Effector CD4-positive, alpha-beta T cell (primary cell): ENCODE data around the gene S100Z.
"Not testable (repeated sequence)": the region's sequence is repeated elsewhere in the genome, so short reads cannot be mapped to it uniquely, and the experiment has no call there.

Source experiments
- DNase-seq: peaks from one replicate; pipeline ENCODE4 v3.0.0-alpha.2; 2020

S100Z gene

DNA sequence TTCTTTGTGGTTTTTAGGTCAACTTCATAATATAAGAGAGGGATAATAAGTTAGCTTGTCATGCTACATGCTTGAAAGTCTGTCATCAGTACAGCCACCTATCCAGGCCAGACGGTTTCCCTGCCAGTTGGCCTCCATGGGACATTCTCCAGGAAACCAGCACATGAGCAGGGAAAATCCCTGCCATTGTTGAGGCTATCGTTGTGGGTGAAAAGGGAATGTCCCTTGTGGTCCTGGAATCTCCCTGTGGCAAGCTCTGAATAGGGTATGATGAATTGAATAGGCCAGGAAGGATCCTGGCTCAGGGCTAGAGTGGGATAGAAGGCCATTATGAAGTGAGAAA, 18.7 kb upstream of the S100Z start:
- no peak for DNase-seq

GRCh38 chr5:76836181-76836580, 13.6 kb upstream of the S100Z start:
- no peak for DNase-seq

DNA sequence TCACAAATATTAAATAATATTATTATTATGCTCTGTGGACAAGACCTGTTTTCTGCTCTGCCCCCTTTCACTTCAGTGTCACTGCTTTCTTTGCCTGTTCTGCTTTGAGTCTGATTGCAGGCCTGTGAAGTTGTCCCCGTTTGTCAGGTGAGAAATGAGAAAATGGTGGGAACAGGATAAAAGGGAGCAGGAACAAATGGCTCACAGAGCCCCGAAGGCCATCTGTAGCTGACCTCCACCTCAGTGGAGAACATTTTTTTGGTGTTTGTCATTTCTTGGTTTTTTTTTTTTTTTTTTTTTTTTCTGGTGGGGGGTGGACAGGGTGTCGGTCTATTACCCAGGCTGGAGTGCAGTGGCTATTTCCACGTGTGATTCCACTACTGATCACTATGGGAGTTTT, 13.2 kb upstream of the S100Z start:
- DNase-seq, result no peak

DNA sequence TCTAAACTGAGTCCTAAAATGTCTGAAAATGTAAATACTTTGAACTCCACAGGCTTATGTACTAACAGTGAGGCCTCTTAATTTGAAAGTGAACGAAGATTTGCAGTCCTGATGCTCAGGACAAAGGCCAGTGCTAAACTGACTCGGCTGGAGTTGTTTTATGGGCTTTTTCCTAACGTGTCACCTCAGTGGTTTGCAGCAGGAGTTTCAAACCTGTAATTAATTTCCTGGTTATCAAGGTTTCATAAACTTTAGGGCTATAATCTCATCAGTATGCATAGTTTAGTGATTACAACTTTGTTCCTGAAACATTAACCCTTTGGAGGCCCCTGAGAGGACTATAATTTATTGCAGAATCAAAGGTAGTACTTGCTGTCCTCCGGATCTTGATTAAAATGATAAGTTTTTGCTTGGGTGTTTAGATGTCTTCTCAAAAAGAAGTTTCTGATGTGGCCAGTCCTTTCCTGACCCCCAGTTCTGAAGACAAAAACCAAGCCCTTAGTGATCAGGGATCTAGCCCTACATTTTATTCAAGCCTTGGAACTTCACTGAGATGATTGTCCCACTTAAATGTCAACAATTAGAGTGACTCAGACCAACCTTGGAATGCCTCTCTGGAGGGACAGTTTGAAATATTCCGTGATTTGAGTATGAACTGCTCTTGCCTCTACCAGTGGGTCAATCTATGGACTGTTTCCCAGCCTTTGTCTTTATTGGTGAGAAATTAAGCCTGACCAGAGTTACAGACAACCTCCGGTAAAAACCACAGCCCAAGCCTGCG, 11.1 kb upstream of the S100Z start:
- DNase-seq, result no peak

DNA sequence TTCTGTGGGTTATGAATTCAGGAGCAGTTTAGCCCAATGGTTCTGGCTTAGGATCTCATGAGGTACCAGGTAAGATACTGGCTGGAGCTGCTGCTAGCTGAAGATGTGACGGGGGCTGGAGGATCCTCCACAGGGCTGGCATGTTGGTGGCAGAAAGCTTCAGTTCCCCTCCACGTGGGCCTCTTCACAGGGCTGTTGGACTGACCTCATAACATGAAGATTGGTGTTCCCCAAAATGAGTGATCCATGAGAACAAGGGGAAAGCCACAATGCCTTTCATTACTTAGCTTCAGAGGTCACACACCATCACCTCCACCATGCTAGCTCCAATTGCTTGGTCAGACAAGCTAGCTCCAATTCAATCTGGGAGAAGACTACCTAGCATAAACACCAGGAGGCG, 8.5 kb upstream of the S100Z start:
- DNase-seq, result no peak

DNA sequence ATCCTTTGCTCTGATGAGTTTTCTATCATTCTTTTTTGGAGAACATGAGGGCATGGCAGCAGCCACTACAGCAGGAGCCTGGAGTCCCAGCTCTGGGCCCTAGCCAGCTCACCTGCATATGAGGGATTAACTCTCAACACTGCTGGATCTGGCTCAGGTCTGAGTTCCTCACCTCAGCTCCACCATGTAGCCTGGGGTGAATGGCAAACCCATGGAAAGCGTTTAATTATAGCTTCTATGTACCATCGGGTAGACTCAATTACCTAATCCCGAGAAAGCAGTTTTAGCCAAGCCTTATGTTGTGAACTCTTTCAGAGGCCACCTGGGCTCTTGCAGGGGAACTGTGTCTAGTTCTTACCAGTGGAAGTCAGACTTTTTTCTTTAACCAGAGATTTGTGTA, 3.9 kb upstream of the S100Z start:
- DNase-seq, result no peak

DNA sequence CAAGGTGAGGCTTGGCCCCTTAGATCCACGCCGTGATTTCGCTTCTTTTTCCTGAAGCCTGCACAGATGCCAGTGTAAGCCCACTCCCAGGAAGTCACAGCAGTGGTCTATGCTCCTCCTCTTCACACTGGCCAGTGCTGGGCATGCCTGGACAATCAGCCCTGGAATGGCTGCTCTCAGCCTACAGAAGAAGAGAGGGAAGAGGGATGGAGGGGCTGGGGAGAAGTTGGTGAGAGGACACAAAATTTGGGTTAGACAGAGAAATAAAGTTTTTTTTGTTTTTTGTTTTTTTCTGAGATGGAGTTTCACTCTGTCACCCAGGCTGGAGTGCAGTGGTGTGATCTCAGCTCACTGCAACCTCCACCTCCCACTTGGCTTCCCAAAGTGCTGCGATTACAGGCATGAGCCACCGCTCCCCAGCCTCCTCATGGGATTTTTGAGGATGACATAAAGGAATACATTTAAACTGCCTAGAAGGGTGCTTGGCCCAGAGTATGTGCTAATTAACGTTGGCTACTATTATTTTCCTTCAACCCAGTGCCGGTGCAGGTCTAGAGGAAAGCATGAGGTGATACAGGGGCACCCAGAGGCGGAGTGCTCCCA, 830 bp downstream of the S100Z start:
- DNase-seq, result no peak

GRCh38 chr5:76851728-76852369, 2.0 kb downstream of the S100Z start:
- no peak for DNase-seq

- no peak for DNase-seq
Measured at GRCh38 chr5:76852772-76853171, 3.0 kb downstream of the S100Z start.

DNA sequence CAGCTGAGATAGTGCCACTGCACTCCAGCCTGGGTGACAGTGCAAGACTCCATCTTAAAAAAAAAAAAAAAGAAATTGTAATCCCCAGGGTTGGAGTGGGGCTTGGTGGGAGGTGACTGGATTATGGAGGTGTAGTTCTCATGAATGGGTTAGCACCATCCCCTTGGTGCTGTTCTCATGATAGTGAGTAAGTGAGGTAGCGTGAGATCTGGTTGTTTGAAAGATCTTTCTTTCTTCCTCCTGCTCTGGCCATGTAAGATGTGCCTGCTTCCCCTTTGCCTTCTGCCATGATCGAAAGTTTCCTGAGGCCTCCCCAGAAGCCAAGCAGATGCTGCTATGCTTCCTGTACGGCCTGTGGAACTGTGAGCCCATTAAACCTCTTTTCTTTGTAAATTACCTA, 3.9 kb downstream of the S100Z start:
- DNase-seq, result not testable (repeated sequence)

DNA sequence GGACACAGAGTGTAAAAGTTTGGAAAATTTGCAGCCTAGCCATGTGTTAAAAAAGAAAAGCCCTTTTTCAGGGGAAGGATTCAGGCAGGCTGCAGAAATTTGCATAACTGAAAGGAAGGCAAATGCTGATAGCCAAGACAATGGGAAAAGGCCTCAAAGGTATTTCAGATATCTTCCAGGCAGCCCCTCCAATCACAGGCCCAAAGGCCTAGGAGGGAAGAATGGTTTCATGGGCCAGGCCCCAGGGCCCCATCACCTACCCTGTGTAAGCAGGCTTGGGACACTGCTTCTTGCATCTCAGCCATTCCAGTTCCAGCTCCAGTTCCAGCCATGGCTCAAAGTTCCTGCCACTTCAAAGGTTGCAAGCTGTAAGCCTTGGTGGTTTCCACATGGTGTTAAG, 4.8 kb downstream of the S100Z start:
- DNase-seq, result no peak

DNA sequence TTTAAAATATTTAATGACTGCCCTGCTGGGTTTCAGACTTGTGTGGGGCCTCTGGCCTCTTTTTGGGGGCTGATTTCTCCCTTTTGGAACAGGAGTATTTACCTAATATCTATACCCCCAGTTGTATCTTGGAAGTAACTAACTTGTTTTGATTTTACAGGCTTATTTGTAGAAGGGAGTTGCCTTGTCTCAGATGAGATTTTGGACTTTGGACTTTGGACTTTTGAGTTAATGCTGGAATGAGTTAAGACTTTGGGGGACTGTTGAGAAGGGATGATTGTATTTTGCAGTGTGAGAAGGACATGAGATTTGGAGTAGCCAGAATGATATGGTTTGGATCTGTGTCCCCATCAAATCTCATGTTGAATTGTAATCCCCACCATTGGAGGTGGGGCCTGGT, 5.7 kb downstream of the S100Z start:
- DNase-seq, result not testable (repeated sequence)

- DNase-seq, result no peak
Measured at GRCh38 chr5:76855961-76856360, 6.1 kb downstream of the S100Z start.

GRCh38 chr5:76856800-76857199, 7.0 kb downstream of the S100Z start:
- not testable (repeated sequence) for DNase-seq

DNA sequence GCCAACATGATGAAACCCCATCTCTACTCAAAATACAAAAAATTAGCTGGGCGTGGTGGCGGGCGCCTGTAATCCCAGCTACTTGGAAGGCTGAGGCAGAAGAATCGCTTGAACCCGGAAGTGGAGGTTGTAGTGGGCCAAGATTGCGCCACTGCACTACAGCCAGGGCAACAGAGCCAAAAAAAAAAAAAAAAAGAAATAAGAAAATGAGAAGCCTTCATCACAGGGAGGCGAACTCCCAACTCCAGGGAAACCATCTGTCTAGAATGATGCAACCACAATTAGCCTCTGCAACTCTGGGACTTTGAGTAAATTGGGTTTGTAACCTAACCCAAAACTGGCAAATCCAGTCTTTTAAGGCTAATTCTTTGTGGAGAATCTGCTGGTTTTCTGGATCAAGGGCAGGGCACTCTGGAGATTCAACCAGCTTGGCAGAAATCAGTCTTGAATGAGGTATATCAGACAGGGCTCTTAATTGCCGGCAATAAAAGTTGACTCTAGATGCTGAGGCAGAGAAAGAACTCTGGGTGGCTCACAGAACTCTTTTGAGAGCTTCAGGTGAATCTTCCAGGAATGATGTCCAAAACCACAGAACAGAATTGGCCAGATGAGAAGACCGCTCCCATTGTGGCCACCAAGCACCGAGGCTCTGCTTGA, 9.9 kb downstream of the S100Z start:
- no peak for DNase-seq

GRCh38 chr5:76861612-76862011, 11.8 kb downstream of the S100Z start:
- no peak for DNase-seq

- no peak for DNase-seq
Measured at GRCh38 chr5:76863001-76863400, 13.2 kb downstream of the S100Z start.

DNA sequence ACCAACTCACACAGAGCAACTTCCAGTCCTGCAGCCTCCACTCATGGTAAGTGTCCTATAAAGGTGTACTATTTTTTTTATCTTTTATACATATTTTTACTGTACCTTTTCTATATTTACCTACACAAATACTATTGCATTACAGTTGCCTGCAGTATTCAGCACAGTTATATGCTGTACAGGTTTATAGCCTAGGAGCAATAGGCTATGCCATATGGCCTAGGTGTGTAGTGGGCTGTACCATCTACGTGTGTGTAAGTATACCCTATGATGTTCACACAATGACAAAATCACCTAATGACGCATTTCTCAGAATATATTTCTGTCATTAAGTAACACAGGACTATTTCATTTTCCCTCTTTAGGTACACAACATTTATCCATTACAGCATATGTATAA, 16.7 kb downstream of the S100Z start:
- DNase-seq, result no peak

GRCh38 chr5:76867038-76867437, 17.2 kb downstream of the S100Z start:
- no peak for DNase-seq

- DNase-seq, result peak; percentile 41
Measured at GRCh38 chr5:76867827-76868693, 18.2 kb downstream of the S100Z start.

DNA sequence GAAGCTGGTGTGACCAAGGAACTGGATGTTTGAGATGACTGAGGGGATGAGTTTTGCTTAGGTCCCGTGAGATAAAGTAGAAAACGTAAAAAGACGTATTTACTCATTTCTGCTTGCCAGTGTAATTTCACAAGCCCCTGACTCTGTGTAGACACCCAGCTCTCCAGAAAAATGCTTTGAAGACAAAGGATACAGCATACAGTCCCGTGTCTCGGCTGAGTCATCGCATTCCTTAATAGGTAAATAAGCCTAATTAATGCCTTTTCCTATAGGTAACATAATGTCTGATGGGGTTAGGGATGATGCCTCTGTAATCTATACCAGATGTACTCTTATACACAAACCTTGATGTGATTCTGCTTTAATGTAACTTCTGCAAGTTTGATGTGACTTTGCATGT, 20.2 kb downstream of the S100Z start:
- DNase-seq, result no peak

- no peak for DNase-seq
Measured at GRCh38 chr5:76874088-76874581, 24.3 kb downstream of the S100Z start.
